GM21360 (cell line): ENCODE results near the gene MMP15.
"Not testable (repeated sequence)": the region's sequence is repeated elsewhere in the genome, so short reads cannot be mapped to it uniquely, and the experiment has no call there.

Experiments
- ATAC-seq: cut with Tn5 transposase; IDR thresholded peaks from one replicate; pipeline ENCODE4 v1.9.1; 2021; ENCODE audit warnings: mild to moderate bottlenecking, moderate library complexity; ENCODE audit not compliant: unreplicated experiment

The MMP15 gene

DNA sequence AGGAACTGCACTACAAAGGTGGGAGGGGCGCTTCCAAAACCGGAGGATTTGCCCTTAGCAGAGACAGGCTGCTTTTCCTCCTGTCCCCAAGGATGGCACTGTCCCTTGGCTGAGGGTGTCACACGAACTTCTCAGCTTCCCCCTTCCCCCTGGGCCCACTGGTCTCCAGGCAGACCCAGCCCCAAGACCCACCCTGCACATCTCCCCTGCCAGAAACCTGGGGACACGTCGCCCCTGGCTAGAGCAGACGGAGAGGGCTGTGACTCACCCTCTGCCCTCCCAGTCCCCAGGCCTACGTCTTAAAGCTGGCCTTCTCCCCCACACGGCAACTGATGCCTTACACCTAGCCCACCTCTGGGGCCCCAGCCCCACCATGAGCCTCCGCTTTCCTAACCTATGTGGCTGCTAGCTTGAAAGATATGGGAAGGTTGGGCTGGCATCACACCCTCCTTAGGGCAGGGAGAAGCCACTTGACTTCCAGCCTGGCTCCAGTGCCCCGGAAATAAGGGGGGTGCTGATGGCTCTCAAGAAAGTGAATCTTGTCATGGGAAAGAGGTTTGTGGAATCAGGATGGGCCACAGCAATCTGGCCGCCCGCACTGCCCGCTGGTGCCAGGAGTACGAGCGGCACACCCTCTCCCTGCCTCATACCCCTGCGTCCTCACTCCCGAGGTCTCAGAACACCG is 29.7 kb upstream of the MMP15 start:
- ATAC-seq, result no peak

DNA sequence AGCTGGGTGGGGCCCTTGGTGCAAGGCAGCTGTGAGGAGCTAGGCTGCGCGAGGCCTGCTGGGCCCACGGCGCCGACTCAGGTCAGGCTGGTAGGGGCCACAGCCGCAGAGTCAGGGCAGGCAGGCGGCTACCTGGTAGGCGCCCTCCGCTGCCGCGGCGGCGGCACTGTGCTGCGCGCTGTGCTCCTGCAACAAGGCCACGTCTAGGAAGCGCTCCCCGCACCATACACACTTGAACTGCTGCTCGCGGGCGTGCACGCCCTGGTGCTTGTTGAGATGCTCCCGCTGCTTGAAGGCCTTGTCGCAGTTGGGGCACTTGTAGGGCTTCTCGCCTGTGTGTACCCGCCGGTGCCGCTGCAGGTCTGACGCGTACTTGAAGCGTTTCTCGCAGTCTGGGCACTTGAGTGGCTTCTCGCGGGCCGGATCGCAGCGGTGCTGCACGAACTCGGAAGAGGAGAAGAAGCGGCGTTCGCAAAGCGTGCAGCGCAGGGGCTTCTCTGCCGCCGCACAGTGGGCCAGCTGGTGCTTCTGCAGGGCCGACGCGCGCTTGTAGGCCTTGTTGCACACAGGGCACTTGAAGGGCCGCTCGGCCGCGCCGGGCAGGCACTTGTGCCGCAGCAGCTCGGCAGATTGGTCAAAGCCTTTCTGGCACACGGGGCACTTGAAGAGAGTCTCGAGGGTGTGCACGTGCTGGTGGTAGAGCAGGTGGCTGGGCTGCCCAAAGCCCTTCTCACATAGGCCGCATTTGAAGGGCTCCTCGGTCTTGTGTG is 29.0 kb upstream of the MMP15 start:
- ATAC-seq, result no peak

DNA sequence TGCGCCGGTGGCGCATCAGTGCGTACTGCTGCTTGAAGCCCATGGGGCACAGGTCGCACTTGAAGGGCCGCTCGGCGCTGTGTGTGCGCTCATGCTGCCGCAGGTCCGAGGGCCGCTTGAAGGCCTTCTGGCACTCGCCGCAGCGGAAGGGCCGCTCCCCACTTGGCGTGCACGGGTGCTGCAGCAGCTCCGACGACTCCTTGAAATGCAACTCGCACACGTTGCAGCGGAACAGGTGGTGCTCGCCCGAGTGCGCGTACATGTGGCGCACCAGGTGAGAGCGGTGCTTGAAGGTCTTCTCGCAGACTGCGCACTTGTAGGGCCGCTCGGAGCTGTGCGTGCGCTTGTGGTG is 28.4 kb upstream of the MMP15 start:
- ATAC-seq, result no peak

GRCh38 chr16:57997528-57998265 is 27.9 kb upstream of the MMP15 start:
- no peak for ATAC-seq

GRCh38 chr16:57998486-57998885 is 27.1 kb upstream of the MMP15 start:
- ATAC-seq, result no peak

DNA sequence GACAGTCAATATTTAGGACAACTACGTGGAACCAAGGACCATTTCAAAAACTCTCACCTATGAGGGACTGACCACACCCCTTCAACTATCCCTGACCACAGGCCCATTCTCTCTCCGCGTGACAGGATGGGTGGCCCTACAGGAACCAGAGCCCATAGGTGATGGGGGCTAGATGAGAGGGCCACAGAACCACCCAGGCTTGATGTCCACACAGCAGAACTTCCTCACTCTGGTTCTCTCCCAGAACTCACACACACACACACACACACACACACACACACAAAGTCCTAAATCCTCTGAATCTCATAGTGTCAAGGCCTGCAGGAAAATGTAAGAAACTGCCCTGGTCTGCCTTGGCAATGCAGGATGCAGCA is 26.6 kb upstream of the MMP15 start:
- no peak for ATAC-seq

GRCh38 chr16:57999366-57999970 is 26.1 kb upstream of the MMP15 start:
- no peak for ATAC-seq

- ATAC-seq, result peak; percentile 10
Measured at GRCh38 chr16:57999971-58000705, 25.4 kb upstream of the MMP15 start, which contains the start of gene ZNF319. TSS of gene ZNF319 (minus strand) at chr16:58000672. CDS start at chr16:57998265, 2,407 bp downstream.

- peak; percentile 68 for ATAC-seq
Measured at GRCh38 chr16:58000706-58001676, 24.6 kb upstream of the MMP15 start, which contains the start of gene USB1. TSS of gene USB1 (plus strand) at chr16:58001407. CDS start at chr16:58001484, 77 bp downstream.

GRCh38 chr16:58001781-58002415 is 23.7 kb upstream of the MMP15 start:
- no peak for ATAC-seq

DNA sequence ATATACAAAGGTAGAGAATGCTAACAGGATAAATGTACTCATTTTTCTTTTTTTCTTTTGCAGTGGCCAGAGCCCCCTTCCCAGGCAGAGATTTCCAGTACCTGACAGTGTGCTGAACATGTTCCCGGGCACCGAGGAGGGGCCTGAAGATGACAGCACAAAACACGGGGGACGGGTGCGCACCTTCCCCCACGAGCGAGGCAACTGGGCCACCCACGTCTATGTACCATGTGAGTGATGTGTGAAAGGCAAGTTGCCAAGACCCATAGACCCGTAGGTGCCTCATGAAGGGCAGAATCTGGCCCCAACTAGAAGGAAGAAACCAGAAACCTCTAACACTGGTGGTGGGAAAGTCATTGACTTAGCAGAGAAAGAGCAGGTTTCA is 23.1 kb upstream of the MMP15 start:
- ATAC-seq, result no peak

GRCh38 chr16:58002936-58003335 is 22.6 kb upstream of the MMP15 start:
- ATAC-seq, result no peak

DNA sequence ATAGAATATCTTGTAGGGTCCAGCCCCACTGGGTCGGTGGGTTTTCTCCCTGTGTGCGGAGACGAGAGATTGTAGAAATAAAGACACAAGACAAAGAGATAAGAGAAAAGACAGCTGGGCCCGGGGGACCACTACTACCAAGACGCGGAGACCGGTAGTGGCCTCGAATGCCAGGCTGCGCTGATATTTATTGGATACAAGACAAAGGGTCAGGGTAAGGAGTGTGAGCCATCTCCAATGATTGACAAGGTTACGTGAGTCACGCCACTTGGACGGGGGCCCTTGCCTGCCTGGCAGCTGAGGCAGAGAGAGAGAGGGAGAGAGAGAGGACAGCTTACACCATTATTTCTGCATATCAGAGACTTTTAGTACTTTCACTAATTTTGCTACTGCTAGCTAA is 20.8 kb upstream of the MMP15 start:
- not testable (repeated sequence) for ATAC-seq

GRCh38 chr16:58009856-58010416 is 15.6 kb upstream of the MMP15 start:
- ATAC-seq, result no peak

- no peak for ATAC-seq
Measured at GRCh38 chr16:58010886-58011285, 14.7 kb upstream of the MMP15 start.

- no peak for ATAC-seq
Measured at GRCh38 chr16:58011652-58012051, 13.9 kb upstream of the MMP15 start.

- ATAC-seq, result no peak
Measured at GRCh38 chr16:58012481-58012880, 13.1 kb upstream of the MMP15 start.

GRCh38 chr16:58013201-58013956 is 12.2 kb upstream of the MMP15 start:
- ATAC-seq, result no peak
